OCI-LY1 (cell line): Measurements from ENCODE around the gene BTBD19.

Source experiments
- H2AFZ ChIP-seq: fragments of 200-600 bp; sonication (generic), shearing (Covaris generic); 2 replicates; pipeline ENCODE4 v1.6.0; 2014; ENCODE audit warnings: antibody characterized with exemption, mild to moderate bottlenecking, low read length
- H3F3A ChIP-seq: fragments of 200-600 bp; sonication (generic), shearing (Covaris generic); 2 replicates; pipeline ENCODE4 v1.6.0; 2014; ENCODE audit warnings: mild to moderate bottlenecking, antibody characterized with exemption, low read length, moderate library complexity; ENCODE audit not compliant: insufficient read depth
- H3K27ac ChIP-seq: fragments of 200-600 bp; sonication (generic); 2 replicates; pipeline ENCODE4 v1.5.1; 2014; ENCODE audit warnings: low read length, mixed run types, mild to moderate bottlenecking, low read depth; ENCODE audit not compliant: poor library complexity, severe bottlenecking
- H3K27me3 ChIP-seq: fragments of 200-600 bp; sonication (generic); 2 replicates; pipeline ENCODE4 v1.6.0; 2014; ENCODE audit warnings: antibody characterized with exemption, mild to moderate bottlenecking, low read length, moderate library complexity; ENCODE audit not compliant: insufficient read depth
- H3K36me3 ChIP-seq: fragments of 200-600 bp; sonication (generic); 2 replicates; pipeline ENCODE4 v1.6.1; 2014; ENCODE audit warnings: mild to moderate bottlenecking, antibody characterized with exemption, low read length, moderate library complexity, mixed read lengths; ENCODE audit not compliant: insufficient read depth
- H3K4me1 ChIP-seq: fragments of 200-600 bp; sonication (generic); 2 replicates; pipeline ENCODE4 v1.5.1; 2014; ENCODE audit warnings: mild to moderate bottlenecking, low read length, moderate library complexity; ENCODE audit not compliant: insufficient read depth, severe bottlenecking
- H3K4me2 ChIP-seq: fragments of 200-600 bp; sonication (generic), shearing (Covaris generic); 2 replicates; pipeline ENCODE4 v1.6.1; 2014; ENCODE audit warnings: low read length
- H3K4me3 ChIP-seq: fragments of 200-600 bp; sonication (generic); 2 replicates; pipeline ENCODE4 v1.5.1; 2014; ENCODE audit warnings: low read length, low read depth, mild to moderate bottlenecking, mixed read lengths; ENCODE audit not compliant: poor library complexity, severe bottlenecking
- H3K79me2 ChIP-seq: fragments of 200-600 bp; shearing (Covaris generic); 2 replicates; pipeline ENCODE4 v1.6.1; 2016; ENCODE audit warnings: mixed run types, low read length, mixed read lengths; ENCODE audit not compliant: insufficient read depth
- H3K9ac ChIP-seq: fragments of 200-600 bp; sonication (generic), shearing (Covaris generic); 2 replicates; pipeline ENCODE4 v1.6.1; 2014; ENCODE audit warnings: mild to moderate bottlenecking, low read length, mixed read lengths
- H3K9me2 ChIP-seq: fragments of 200-600 bp; sonication (generic), shearing (Covaris generic); 2 replicates; pipeline ENCODE4 v1.6.1; 2014; ENCODE audit warnings: low read depth, mild to moderate bottlenecking, low read length, mixed read lengths
- H3K9me3 ChIP-seq: fragments of 200-600 bp; shearing (Covaris generic); 2 replicates; pipeline ENCODE4 v1.6.1; 2014; ENCODE audit warnings: low read length, mixed read lengths
- H4K20me1 ChIP-seq: fragments of 200-600 bp; sonication (generic), shearing (Covaris generic); 2 replicates; pipeline ENCODE4 v1.6.0; 2016; ENCODE audit warnings: mild to moderate bottlenecking, low read length; ENCODE audit not compliant: insufficient read depth
- EZH2 ChIP-seq: fragments of 200-600 bp; sonication (generic), shearing (Covaris generic); IDR thresholded peaks from 2 replicates; pipeline ENCODE4 v1.8.0; 2017; ENCODE audit warnings: borderline replicate concordance, mixed run types, mild to moderate bottlenecking, antibody characterized with exemption, low read length, moderate library complexity, mixed read lengths
- TF ChIP-seq, protein P1 (sequence below): fragments of 200-600 bp; sonication (generic), shearing (Covaris generic); IDR thresholded peaks from 2 replicates; pipeline ENCODE4 v1.5.1; 2017; ENCODE audit warnings: mild to moderate bottlenecking, antibody characterized with exemption, low read length, moderate library complexity, mixed read lengths

BTBD19 gene

DNA sequence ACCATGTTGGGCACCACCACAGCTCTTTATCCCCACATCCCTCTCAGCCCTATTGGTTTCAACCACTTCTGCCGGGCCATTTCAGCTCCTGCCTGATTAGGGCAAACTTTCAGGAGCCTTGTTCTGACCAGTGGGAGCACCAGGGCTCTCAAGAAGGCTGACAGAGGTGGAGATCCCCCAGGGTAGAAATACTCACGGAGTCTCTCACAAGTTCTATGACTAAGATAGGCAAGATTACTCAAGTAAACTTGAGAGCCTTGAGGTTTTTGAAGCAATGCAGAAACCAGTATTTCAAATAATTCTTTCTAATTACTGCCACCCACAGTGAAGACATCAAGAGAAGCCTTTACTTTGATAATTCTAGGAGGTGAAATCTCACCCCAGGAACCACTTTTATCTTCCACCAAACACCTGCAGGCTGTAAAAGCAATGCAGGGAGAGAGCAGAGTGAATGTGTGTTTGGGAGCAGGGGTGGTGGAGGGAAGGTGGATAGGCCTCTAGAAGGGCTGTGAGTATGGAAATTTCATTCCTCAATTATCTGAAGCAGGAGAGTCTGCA lies 41.3 kb downstream of the BTBD19 start:
- Histone ChIP-seq H3K9me2 (no peaks in the 10 kb centered on the region), H3K9ac (no peak overlapping the region), H3K4me1 (no peaks in the 10 kb centered on the region), H3K4me3 (no peak overlapping the region), H3K27me3 (no peaks in the 10 kb centered on the region), H3K4me2 (no peak overlapping the region), H3K27ac (no peak overlapping the region), H3F3A (no peaks in the 10 kb centered on the region), H2AFZ (no peak overlapping the region), H3K9me3 (no peaks in the 10 kb centered on the region), H3K36me3 (peaks cover 5% of the 10 kb centered on the region), H4K20me1 (no peaks in the 10 kb centered on the region), H3K79me2 (no peaks in the 10 kb centered on the region)
- TF ChIP-seq EZH2: no peak
- TF ChIP-seq, protein P1, sequence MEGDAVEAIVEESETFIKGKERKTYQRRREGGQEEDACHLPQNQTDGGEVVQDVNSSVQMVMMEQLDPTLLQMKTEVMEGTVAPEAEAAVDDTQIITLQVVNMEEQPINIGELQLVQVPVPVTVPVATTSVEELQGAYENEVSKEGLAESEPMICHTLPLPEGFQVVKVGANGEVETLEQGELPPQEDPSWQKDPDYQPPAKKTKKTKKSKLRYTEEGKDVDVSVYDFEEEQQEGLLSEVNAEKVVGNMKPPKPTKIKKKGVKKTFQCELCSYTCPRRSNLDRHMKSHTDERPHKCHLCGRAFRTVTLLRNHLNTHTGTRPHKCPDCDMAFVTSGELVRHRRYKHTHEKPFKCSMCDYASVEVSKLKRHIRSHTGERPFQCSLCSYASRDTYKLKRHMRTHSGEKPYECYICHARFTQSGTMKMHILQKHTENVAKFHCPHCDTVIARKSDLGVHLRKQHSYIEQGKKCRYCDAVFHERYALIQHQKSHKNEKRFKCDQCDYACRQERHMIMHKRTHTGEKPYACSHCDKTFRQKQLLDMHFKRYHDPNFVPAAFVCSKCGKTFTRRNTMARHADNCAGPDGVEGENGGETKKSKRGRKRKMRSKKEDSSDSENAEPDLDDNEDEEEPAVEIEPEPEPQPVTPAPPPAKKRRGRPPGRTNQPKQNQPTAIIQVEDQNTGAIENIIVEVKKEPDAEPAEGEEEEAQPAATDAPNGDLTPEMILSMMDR: no peak

DNA sequence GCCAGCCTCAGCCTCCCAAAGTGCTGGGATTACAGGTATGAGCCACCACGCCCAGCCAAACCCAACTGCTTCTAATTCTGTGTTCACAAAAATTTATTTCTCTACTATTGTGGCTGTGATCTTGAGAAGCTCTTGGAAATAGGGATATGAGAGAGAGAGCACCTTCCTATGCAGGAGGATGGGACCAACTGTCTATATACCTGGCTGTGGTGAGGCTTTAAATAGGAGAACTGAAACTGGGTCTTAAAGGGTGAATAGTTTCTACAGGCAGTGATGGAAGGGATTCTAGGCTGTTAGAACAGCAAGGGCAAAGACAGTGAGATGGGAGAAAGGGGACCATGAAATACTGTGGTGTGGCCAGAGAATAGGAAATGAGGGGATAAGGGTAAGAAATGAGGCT lies 43.0 kb downstream of the BTBD19 start:
- Histone ChIP-seq H4K20me1 (no peaks in the 10 kb centered on the region), H3K4me2 (no peak overlapping the region), H3F3A (no peaks in the 10 kb centered on the region), H3K79me2 (no peaks in the 10 kb centered on the region), H3K4me3 (no peak overlapping the region), H3K36me3 (peaks cover 11% of the 10 kb centered on the region; the same call in 1 of the 2 replicates), H3K27ac (no peak overlapping the region), H3K9me3 (no peaks in the 10 kb centered on the region), H3K9ac (no peak overlapping the region), H2AFZ (no peak overlapping the region), H3K9me2 (no peaks in the 10 kb centered on the region), H3K4me1 (no peaks in the 10 kb centered on the region), H3K27me3 (no peaks in the 10 kb centered on the region)
- TF ChIP-seq EZH2: no peak
- TF ChIP-seq, protein P1: no peak

DNA sequence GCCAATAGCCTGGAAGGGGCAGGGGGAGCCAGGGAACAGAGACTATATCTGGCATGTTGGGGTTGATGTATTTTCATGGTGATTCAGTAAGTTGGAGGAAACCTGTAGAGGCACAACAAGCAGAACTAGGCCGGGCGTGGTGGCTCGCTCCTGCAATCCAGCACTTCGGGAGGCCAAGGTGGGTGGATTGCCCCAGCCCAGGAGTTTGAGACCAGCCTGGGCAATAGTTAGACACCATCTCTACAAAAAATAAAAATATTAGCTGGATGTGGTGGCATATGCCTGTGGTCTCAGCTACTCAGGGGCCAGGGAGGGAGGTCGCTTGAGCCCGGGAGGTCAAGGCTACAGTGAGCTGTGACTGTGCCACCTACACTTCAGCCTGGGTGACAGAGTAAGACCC lies 44.9 kb downstream of the BTBD19 start:
- H3K9me2 ChIP-seq: no peaks in the 10 kb centered on the region
- H2AFZ ChIP-seq: no peak overlapping the region
- no peak overlapping the region for H3K4me3 ChIP-seq
- H3F3A ChIP-seq: no peaks in the 10 kb centered on the region
- no peaks in the 10 kb centered on the region for H3K27me3 ChIP-seq
- no peaks in the 10 kb centered on the region for H3K9me3 ChIP-seq
- peaks cover 16% of the 10 kb centered on the region; the same call in 1 of the 2 replicates for H3K36me3 ChIP-seq
- TF ChIP-seq, protein P1: no peak
- TF ChIP-seq EZH2: no peak
- no peak overlapping the region for H3K27ac ChIP-seq
- no peaks in the 10 kb centered on the region for H4K20me1 ChIP-seq
- no peak overlapping the region for H3K9ac ChIP-seq
- no peak overlapping the region for H3K4me2 ChIP-seq
- no peaks in the 10 kb centered on the region for H3K79me2 ChIP-seq
- no peaks in the 10 kb centered on the region for H3K4me1 ChIP-seq
